SU-DHL-6 (cell line): ENCODE results near the gene DCANP1.

Experiments
- H2AFZ ChIP-seq: fragments of 200-600 bp; sonication (generic); 2 replicates; pipeline ENCODE4 v1.6.1; 2014; ENCODE audit warnings: low read depth, mild to moderate bottlenecking, moderate library complexity, mixed read lengths, antibody characterized with exemption, low read length; ENCODE audit not compliant: severe bottlenecking
- H3F3A ChIP-seq: fragments of 200-600 bp; shearing (Covaris generic); 2 replicates; pipeline ENCODE4 v1.6.0; 2016; ENCODE audit warnings: antibody characterized with exemption, mild to moderate bottlenecking; ENCODE audit not compliant: insufficient read depth
- H3K27ac ChIP-seq: fragments of 200-600 bp; sonication (generic); 2 replicates; pipeline ENCODE4 v1.5.1; 2016; ENCODE audit warnings: low read depth, mild to moderate bottlenecking, low read length, moderate library complexity, mixed read lengths
- H3K27me3 ChIP-seq: fragments of 200-600 bp; sonication (generic), shearing (Covaris generic); 2 replicates; pipeline ENCODE4 v1.6.0; 2014; ENCODE audit warnings: mild to moderate bottlenecking, low read length
- H3K36me3 ChIP-seq: fragments of 200-600 bp; sonication (generic); 2 replicates; pipeline ENCODE4 v1.6.1; 2014; ENCODE audit warnings: mild to moderate bottlenecking, low read length, mixed read lengths
- H3K4me2 ChIP-seq: fragments of 300-600, 200-600 bp; shearing (Covaris generic), sonication (generic); 2 replicates; pipeline ENCODE4 v1.6.0; 2014; ENCODE audit warnings: low read length, low read depth, mild to moderate bottlenecking; ENCODE audit not compliant: poor library complexity, severe bottlenecking
- H3K4me3 ChIP-seq: fragments of 200-600 bp; sonication (generic); 2 replicates; pipeline ENCODE4 v1.5.1; 2014; ENCODE audit warnings: antibody characterized with exemption, low read length, mild to moderate bottlenecking, mixed read lengths; ENCODE audit not compliant: insufficient read depth, poor library complexity, severe bottlenecking
- H3K79me2 ChIP-seq: fragments of 200-600 bp; sonication (generic); 2 replicates; pipeline ENCODE4 v1.6.1; 2014; ENCODE audit warnings: mild to moderate bottlenecking, low read length, moderate library complexity; ENCODE audit not compliant: insufficient read depth
- H3K9ac ChIP-seq: fragments of 200-600 bp; sonication (generic); 2 replicates; pipeline ENCODE4 v1.7.0; 2014; ENCODE audit warnings: mild to moderate bottlenecking, low read length
- H3K9me2 ChIP-seq: fragments of 200-600 bp; sonication (generic); replicated peaks from 2 replicates; pipeline ENCODE4 v1.6.1; 2014; ENCODE audit warnings: low read length; ENCODE audit not compliant: insufficient read depth
- H3K9me3 ChIP-seq: fragments of 200-600 bp; sonication (generic); 2 replicates; pipeline ENCODE4 v1.6.1; 2014; ENCODE audit warnings: low read length, mixed read lengths; ENCODE audit not compliant: insufficient read depth
- H4K20me1 ChIP-seq: fragments of 200-600 bp; sonication (generic); 2 replicates; pipeline ENCODE4 v1.6.1; 2014; ENCODE audit warnings: low read depth, mild to moderate bottlenecking, antibody characterized with exemption, low read length, moderate library complexity, mixed read lengths
- CTCF ChIP-seq: fragments of 200-600 bp; sonication (generic); IDR thresholded peaks from one replicate; pipeline ENCODE4 v1.5.1; 2017; ENCODE audit warnings: antibody characterized with exemption, mild to moderate bottlenecking, low read length, moderate library complexity; ENCODE audit not compliant: insufficient read depth, poor library complexity, severe bottlenecking
- EZH2phosphoT487 ChIP-seq: fragments of 200-600 bp; sonication (generic), shearing (Covaris generic); conservative IDR thresholded peaks from 2 replicates; pipeline ENCODE4 v1.6.1; 2018; ENCODE audit warnings: mild to moderate bottlenecking, antibody characterized with exemption, low read length, moderate library complexity, mixed read lengths

The DCANP1 gene

DNA sequence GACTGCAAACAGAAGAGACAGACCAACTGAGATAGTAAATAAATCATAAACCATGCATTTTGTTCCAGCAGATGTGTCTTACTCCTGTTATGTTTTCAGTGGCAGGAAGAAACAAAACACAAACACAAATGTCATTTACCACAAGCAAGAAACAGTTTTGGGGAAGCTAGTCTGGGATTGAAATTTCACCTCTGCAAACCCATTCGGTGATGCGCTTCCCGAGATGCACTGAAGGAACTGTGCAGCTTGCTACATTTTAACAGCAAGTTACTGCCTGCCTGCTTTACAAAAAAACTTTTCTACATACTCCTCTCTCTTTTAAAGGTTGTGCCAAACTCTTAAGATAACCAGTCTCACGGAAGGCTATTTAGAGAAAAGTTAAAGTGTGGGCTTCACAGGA is 51.3 kb downstream of the DCANP1 start:
- H3K4me3 ChIP-seq = no peak overlapping the region
- H3K4me2 ChIP-seq = peak overlapping the region; percentile 70
- H3K27ac ChIP-seq = no peak overlapping the region

GRCh38 chr5:135395451-135395850 is 51.7 kb downstream of the DCANP1 start:
- H3K4me3 ChIP-seq = no peak overlapping the region

More for the DNA sequence above, 51.3 kb downstream of the DCANP1 start:
- Histone ChIP-seq H3F3A (no peaks in the 10 kb centered on the region), H3K9me2 (no peaks in the 10 kb centered on the region), H4K20me1 (peaks cover 41% of the 10 kb centered on the region; the same call in 1 of the 2 replicates), H3K36me3 (no peaks in the 10 kb centered on the region), H3K27me3 (no peaks in the 10 kb centered on the region), H2AFZ (no peak overlapping the region), H3K9me3 (no peaks in the 10 kb centered on the region), H3K79me2 (peaks cover 79% of the 10 kb centered on the region), H3K9ac (peak overlapping the region; percentile 99; the same call in 1 of the 2 replicates)
- TF ChIP-seq CTCF (no peak), EZH2phosphoT487 (no peak)

More at GRCh38 chr5:135395451-135395850, 51.7 kb downstream of the DCANP1 start:
- Histone ChIP-seq H3K9ac (no peak overlapping the region), H2AFZ (no peak overlapping the region), H3K36me3 (no peaks in the 10 kb centered on the region), H4K20me1 (peaks cover 42% of the 10 kb centered on the region; the same call in 1 of the 2 replicates), H3K9me3 (no peaks in the 10 kb centered on the region), H3K27ac (no peak overlapping the region), H3K9me2 (no peaks in the 10 kb centered on the region), H3F3A (no peaks in the 10 kb centered on the region), H3K79me2 (peaks cover 83% of the 10 kb centered on the region), H3K4me2 (peak overlapping the region; percentile 70), H3K27me3 (no peaks in the 10 kb centered on the region)
- no peak for TF ChIP-seq CTCF
- no peak for TF ChIP-seq EZH2phosphoT487
